Stomach (tissue), 4 donors: ENCODE measurements around the gene ALOX15B.

Source experiments
- CTCF ChIP-seq, 7 experiments: fragments of 450-650 bp in 4 of 7; fragments of 200-600 bp in 3 of 7; sonication (generic) in 3 of 7; IDR thresholded peaks; one replicate each; pipeline ENCODE4 v1.5.1; 2016 to 2019; ENCODE audit warnings: antibody characterized with exemption in 7 of 7, control low read depth in 2 of 7, mild to moderate bottlenecking in 1 of 7
- POLR2A ChIP-seq, 4 donors: fragments of 450-650 bp; IDR thresholded peaks; one replicate each; pipeline ENCODE4 v1.6.1; 2016; ENCODE audit warnings: antibody characterized with exemption in 4 of 4, control low read depth in 2 of 4, mild to moderate bottlenecking in 1 of 4, moderate library complexity in 1 of 4
- POLR2AphosphoS5 ChIP-seq, 3 donors: sonication (generic); formaldehyde crosslinking; IDR thresholded peaks; one replicate each; pipeline ENCODE4 v1.6.1; 2016; ENCODE audit warnings: antibody characterized with exemption in 3 of 3

GRCh38 chr17:8069587-8069860 lies 30.7 kb downstream of the ALOX15B start:
- TF ChIP-seq CTCF (IDR thresholded peaks at IDR 0.05) (no peak), POLR2A (IDR thresholded peaks at IDR 0.05) (no peak), POLR2AphosphoS5 (IDR thresholded peaks at IDR 0.05) (no peak)
